Effector memory CD4-positive, alpha-beta T cell (primary cell): ENCODE measurements around the gene KRTAP1-4.
"Not testable (repeated sequence)": the region's sequence is repeated elsewhere in the genome, so short reads cannot be mapped to it uniquely, and the experiment has no call there.

Experiments
- DNase-seq, 3 donors: peaks; one replicate each; pipeline ENCODE4 v3.0.0-alpha.2; 2020
- H3K27ac ChIP-seq: 2 replicates; pipeline ENCODE4 v1.7.0; 2013; ENCODE audit warnings: mild to moderate bottlenecking, low read length, moderate library complexity; ENCODE audit not compliant: insufficient read depth, poor library complexity, severe bottlenecking
- H3K27me3 ChIP-seq: replicated peaks from 2 replicates; pipeline ENCODE4 v1.7.0; 2013; ENCODE audit warnings: mild to moderate bottlenecking, low read length; ENCODE audit not compliant: insufficient read depth, control insufficient read depth, poor library complexity, severe bottlenecking
- H3K36me3 ChIP-seq: 2 replicates; pipeline ENCODE4 v1.7.0; 2013; ENCODE audit warnings: mild to moderate bottlenecking, low read length, moderate library complexity; ENCODE audit not compliant: control insufficient read depth, insufficient read depth
- H3K4me1 ChIP-seq: 2 replicates; pipeline ENCODE4 v1.7.0; 2013; ENCODE audit warnings: low read length, mild to moderate bottlenecking; ENCODE audit not compliant: control insufficient read depth, insufficient read depth, poor library complexity, severe bottlenecking
- H3K4me3 ChIP-seq: 2 replicates; pipeline ENCODE4 v1.7.0; 2013; ENCODE audit warnings: low read length, low read depth, mild to moderate bottlenecking; ENCODE audit not compliant: insufficient read depth, poor library complexity, severe bottlenecking
- H3K9me3 ChIP-seq: 2 replicates; pipeline ENCODE4 v1.7.0; 2013; ENCODE audit warnings: mild to moderate bottlenecking, low read length, moderate library complexity; ENCODE audit not compliant: control insufficient read depth
- total RNA-seq, 3 donors: gene quantifications; one replicate each; lab custom pipeline; 2026; lab: John Stamatoyannopoulos, UW

Gene KRTAP1-4
- total RNA-seq, result 0 reads per million in 3 donors

DNA sequence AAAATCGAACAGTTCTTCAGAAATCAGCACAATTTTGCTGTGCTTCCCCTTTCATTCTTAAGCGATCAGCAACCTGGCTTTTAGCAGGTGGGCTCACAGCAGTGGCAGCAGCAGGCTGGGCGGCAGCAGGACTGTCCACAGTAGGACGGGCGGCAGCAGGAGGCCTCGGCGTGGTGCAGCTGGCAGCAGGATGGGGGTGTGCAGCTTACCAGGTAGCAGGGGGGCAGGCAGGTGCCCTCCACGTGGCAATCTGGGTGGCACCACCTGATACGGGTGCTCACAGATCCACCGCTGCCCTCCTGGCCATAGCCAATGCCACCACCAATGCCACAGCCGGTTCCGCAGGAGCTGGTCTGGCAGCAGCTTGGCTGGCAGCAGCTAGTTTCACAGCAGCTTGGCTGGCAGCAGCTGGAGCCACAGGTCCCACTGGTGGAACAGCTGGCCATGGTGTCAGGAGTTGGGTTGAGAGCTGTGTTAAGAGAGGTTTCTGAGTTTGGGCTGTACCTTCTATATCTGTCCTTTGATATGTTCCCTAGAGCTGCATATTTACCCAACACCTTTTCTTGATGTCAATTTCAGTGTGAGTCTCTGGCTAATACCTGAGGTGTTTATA, at the start of gene KRTAP1-4:
Gene KRTAP1-4, minus strand, starts transcription at position 563 of the 613 bp plus-strand sequence. Its CDS starts 117 bp downstream, at position 446.
- Histone ChIP-seq H3K4me3 (no peak within 1 kb of the TSS), H3K27ac (no peak within 1 kb of the TSS)
- DNase-seq, result no peak

DNA sequence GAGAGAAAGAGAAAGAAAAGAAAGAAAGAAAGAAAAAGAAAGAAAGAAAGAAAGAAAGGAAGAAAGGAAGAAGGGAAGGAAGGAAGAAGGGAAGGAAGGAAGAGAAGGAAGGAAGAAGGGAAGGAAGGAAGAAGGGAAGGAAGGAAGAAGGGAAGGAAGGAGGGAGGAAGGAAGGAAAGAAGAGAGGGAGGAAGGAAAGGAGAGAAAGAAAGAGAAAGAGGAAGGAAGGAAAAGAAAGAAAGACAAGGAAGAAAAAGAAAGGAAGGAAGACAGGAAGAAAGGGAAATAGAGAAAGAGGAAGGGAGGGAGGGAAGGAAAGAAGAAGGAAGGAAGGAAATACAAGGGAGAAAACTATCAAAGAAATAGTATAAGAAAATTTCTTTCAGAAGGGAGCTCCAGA, 46.8 kb upstream of the KRTAP1-4 start:
- Histone ChIP-seq H3K27ac (no peak overlapping the region), H3K9me3 (no peaks in the 10 kb centered on the region), H3K4me3 (no peak overlapping the region), H3K27me3 (peaks cover 7% of the 10 kb centered on the region), H3K36me3 (no peaks in the 10 kb centered on the region), H3K4me1 (no peaks in the 10 kb centered on the region)
- DNase-seq, result no peak

More for the DNA sequence above, at the start of gene KRTAP1-4:
- H3K36me3 ChIP-seq, result no peaks in the 10 kb centered on the region
- H3K9me3 ChIP-seq, result no peaks in the 10 kb centered on the region
- H3K27me3 ChIP-seq, result no peaks in the 10 kb centered on the region
- no peaks in the 10 kb centered on the region for H3K4me1 ChIP-seq

DNA sequence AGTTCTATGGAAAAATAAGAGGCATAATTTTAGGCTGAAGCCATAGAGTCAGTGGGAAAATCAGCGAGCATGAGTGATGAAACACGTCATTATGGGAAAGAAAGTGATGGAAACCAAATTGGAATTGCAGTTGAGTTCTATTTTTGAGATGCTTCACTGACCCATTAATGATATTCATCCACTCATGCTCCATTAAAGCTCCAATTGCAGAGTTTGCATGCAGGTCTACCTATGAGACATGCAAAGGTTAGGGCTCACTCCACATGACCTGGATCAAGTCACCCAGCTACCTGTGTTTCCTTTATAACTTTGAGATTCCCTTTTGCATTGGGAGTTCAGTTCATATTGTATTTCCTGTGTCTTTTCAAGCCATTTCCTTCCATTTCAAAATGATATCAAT, 43.7 kb upstream of the KRTAP1-4 start:
- H3K27me3 ChIP-seq, result peaks cover 7% of the 10 kb centered on the region
- H3K4me3 ChIP-seq, result no peak overlapping the region
- no peaks in the 10 kb centered on the region for H3K4me1 ChIP-seq
- no peaks in the 10 kb centered on the region for H3K36me3 ChIP-seq
- no peak for DNase-seq
- no peak overlapping the region for H3K27ac ChIP-seq
- H3K9me3 ChIP-seq, result no peaks in the 10 kb centered on the region

DNA sequence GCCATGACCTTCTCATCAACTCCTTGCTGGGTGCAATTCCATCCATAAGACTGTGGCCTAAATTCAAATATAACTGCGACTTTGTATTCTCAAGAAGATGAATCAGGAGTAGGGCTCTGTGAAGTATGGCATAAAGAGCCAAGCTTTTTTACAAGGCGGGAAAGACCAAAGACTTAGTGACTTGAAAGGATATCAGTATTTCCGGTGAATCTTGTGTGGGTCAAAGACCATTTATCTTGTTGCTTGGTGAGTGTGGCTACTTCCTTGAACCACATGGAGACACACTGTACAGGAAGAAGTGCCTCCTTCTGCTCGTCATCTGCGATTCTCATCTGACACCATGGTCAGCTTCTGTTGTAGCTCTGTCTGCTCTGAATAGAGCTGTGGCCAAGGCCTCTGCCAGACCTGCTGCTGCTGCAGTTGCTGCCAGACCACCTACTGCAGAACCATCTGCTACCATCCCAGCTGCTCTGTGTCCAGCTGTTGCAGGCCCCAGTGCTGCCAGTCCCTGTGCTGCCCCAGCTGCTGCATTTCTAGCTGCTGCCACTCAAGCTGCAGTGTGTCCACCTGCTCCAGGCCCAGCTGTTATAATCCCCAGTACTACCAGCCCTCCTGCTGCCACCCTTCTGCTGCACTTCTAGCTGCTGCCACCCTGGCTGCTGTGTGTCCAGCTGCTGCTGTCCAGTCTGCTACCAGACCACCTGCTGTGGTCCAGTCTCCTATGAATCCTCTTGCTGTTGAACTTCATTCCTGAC, 41.8 kb upstream of the KRTAP1-4 start:
- H3K4me1 ChIP-seq, result no peaks in the 10 kb centered on the region
- H3K27me3 ChIP-seq, result peaks cover 7% of the 10 kb centered on the region
- no peaks in the 10 kb centered on the region for H3K9me3 ChIP-seq
- H3K27ac ChIP-seq, result no peak overlapping the region
- H3K36me3 ChIP-seq, result no peaks in the 10 kb centered on the region
- no peak for DNase-seq
- no peak overlapping the region for H3K4me3 ChIP-seq

DNA sequence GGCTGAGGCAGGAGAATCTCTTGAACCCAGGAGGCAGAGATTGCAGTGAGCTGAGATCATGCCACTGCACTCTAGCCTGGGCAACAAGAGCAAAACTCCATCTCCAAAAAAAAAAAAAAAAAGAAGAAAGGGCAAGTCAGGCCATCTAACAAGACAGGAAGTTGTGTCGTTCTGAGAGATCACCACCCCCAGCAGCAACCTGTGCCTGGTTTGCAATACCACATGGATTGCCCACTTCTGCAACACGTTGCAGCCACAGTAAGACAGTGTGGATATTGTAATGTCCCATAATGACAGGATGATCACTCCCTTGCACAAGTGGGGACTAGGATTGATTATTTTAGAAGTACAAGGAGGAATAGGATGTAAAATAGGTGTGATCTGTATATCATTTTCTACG, 39.0 kb upstream of the KRTAP1-4 start:
- DNase-seq, result no peak
- H3K27ac ChIP-seq, result no peak overlapping the region
- H3K9me3 ChIP-seq, result no peaks in the 10 kb centered on the region
- no peaks in the 10 kb centered on the region for H3K4me1 ChIP-seq
- H3K4me3 ChIP-seq, result no peak overlapping the region
- no peaks in the 10 kb centered on the region for H3K27me3 ChIP-seq
- H3K36me3 ChIP-seq, result no peaks in the 10 kb centered on the region

DNA sequence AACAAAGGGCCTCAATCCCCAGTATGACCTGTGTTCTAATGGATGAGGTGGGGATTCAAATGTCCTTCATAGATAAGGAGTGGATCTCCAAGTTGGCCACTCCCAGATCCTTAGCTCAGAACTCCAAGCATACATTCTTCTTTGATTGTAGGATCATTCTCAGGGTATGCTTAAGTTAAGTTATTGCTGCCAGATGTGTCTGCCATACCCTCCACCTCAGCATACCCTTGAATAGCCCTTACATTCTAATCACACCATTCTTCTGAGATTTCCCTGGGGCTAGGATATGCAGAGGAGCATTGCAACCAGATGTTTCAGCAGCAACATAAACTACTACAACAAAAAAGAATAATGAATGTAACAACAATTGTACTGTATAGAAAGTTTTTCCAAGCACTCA, 37.3 kb upstream of the KRTAP1-4 start:
- no peaks in the 10 kb centered on the region for H3K9me3 ChIP-seq
- no peaks in the 10 kb centered on the region for H3K27me3 ChIP-seq
- DNase-seq, result no peak
- H3K4me1 ChIP-seq, result no peaks in the 10 kb centered on the region
- H3K4me3 ChIP-seq, result no peak overlapping the region
- H3K27ac ChIP-seq, result no peak overlapping the region
- no peaks in the 10 kb centered on the region for H3K36me3 ChIP-seq

DNA sequence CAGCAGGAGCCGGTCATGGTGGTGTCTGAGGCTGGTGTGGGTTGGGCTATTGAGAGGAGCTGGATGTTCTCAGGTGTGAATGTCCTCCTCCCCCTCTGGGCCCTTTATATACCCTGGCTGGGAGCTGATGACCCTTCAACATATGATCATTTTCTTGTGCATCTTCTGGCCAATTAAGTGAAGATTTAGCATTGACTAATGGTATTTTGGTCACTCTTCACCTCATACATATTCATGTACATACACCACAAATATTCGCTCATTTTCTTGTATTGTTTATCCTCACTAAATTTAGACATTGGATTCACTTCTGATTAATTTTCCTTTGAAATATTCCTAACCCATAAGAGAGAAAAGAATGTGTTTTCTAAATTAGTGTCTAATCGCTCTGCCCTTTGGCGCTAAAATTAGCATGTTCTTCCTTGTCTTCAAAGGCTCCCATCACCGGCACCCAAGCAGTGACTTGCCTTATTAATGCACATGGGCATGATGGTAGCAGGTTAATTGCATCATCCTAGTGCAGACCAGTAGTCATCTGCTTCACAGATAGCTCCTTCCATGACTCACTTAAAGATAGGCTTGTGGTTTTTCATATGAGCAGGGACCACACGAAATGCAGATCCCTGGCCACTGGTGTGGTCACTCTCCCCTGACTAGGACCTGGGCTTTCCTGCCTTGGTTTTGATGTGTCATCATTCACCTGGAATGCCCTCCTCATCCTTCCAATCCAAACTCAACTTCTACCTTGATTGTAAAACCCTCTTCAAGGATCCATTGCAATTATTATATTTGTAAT, 36.0 kb upstream of the KRTAP1-4 start, which contains the start of gene KRTAP2-4:
Gene KRTAP2-4, minus strand, starts transcription at position 51 of the 796 bp plus-strand sequence. Its CDS starts 34 bp downstream, at position 17.
- Histone ChIP-seq H3K4me1 (no peaks in the 10 kb centered on the region), H3K4me3 (no peak within 1 kb of the TSS), H3K36me3 (no peaks in the 10 kb centered on the region), H3K27ac (no peak within 1 kb of the TSS), H3K9me3 (no peaks in the 10 kb centered on the region), H3K27me3 (peaks cover 2% of the 10 kb centered on the region)
- DNase-seq, result no peak

DNA sequence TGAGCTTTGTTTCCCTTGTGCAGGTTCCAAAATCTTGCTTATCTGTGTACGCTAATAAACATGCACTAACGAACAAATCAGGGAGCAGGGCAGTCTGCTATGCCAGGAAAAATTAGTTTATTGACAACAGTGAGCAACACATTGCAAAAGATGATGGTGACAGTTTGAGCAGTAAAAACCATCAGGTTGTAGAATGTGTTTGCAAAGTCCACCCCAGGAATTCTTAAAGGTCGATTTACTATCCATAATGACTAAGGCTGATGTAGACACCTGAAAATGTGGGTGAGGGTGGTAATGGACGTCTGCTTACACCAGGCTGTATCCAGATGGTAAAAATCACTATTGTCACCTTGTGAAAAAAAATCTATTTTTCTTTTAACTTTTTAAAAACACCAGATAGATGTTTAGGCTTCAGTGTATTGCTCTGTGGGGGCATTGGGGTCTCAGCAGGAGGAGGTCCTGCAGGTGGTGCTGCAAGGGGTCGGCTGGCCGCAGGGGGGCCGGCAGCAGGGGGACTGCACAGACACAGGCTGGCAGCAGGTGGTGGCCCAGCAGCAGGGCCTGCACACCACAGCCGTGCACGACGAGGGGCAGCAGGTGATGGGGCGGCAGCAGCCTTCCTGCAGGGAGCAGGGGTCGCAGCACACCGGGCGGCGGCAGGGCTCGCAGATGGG, 35.2 kb upstream of the KRTAP1-4 start:
- H3K27ac ChIP-seq, H3K36me3 ChIP-seq, H3K27me3 ChIP-seq, H3K4me1 ChIP-seq, H3K4me3 ChIP-seq, DNase-seq, H3K9me3 ChIP-seq: not testable (repeated sequence)

GRCh38 chr17:41064301-41064700, 34.3 kb upstream of the KRTAP1-4 start:
- H3K27me3 ChIP-seq, result peaks cover 2% of the 10 kb centered on the region
- no peaks in the 10 kb centered on the region for H3K4me1 ChIP-seq
- H3K27ac ChIP-seq, result no peak overlapping the region
- H3K9me3 ChIP-seq, result no peaks in the 10 kb centered on the region
- H3K36me3 ChIP-seq, result no peaks in the 10 kb centered on the region
- H3K4me3 ChIP-seq, result no peak overlapping the region
- DNase-seq, result no peak
